A549 (cell line): ENCODE results near the gene AFAP1.

ENCODE experiments used
- RAD21 ChIP-seq, 2 experiments: fragments of >200 bp in 1 of 2; sonication (Bioruptor Twin) in 1 of 2; formaldehyde crosslinking in 1 of 2; IDR thresholded peaks in 1 of 2; conservative IDR thresholded peaks in 1 of 2; 2 replicates in 1 of 2; 3 replicates in 1 of 2; pipeline ENCODE4 v1.6.1; 2012 to 2018; ENCODE audit warnings: inconsistent platforms in 1 of 2
- TP53 ChIP-seq: fragments of 250-450 bp; sonication (Bioruptor Pico); IDR thresholded peaks from 2 replicates; pipeline ENCODE4 v1.5.0; 2021; ENCODE audit warnings: mild to moderate bottlenecking, moderate library complexity
- TF ChIP-seq, protein P1 (sequence below): fragments of >200 bp; sonication (Bioruptor Twin); formaldehyde crosslinking; IDR thresholded peaks from 3 replicates; pipeline ENCODE4 v1.5.1; 2016
- TF ChIP-seq, protein P2 (sequence below): fragments of 200-600 bp; sonication (generic); IDR thresholded peaks from 2 replicates; pipeline ENCODE4 v1.6.1; 2016; ENCODE audit warnings: antibody characterized with exemption, mild to moderate bottlenecking, moderate library complexity

DNA sequence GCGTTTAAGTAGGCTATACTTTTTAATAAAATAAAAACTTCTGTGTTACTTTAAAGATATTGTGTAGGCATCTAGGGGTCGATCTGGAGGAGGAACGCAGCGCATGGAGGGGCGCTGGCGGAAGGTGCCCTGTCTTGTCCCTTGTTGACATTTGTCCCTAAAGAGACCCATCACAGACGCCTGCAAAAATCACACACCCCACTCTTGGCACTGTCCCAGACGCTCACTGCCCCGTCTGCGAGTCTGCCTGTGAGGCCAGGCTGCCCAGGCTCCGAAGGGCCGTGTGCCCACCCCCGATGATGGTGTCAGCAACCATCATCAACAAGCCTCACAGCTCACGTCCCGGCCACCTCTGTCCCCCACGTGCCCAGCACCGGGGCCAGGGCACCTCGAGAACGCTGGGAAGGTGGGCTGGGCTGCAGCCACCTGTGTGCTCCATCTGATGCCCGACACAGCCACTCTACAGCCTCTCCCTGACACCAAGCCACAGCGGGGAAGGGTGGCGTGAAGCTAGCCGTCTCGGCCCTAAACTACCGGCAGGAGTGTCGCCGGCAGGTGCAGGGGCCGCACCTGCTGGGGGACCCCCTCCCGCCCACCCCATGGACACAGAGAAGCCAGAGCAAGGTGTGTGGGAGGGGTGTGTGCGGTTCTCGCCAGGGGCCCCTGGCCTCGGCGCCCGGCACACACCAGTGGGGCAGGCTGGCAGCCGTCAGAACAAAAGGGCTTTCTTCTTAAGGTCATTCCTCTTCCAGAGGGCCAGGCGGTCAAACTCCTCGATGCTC is 26.8 kb upstream of the AFAP1 start:
- TF ChIP-seq, protein P1, sequence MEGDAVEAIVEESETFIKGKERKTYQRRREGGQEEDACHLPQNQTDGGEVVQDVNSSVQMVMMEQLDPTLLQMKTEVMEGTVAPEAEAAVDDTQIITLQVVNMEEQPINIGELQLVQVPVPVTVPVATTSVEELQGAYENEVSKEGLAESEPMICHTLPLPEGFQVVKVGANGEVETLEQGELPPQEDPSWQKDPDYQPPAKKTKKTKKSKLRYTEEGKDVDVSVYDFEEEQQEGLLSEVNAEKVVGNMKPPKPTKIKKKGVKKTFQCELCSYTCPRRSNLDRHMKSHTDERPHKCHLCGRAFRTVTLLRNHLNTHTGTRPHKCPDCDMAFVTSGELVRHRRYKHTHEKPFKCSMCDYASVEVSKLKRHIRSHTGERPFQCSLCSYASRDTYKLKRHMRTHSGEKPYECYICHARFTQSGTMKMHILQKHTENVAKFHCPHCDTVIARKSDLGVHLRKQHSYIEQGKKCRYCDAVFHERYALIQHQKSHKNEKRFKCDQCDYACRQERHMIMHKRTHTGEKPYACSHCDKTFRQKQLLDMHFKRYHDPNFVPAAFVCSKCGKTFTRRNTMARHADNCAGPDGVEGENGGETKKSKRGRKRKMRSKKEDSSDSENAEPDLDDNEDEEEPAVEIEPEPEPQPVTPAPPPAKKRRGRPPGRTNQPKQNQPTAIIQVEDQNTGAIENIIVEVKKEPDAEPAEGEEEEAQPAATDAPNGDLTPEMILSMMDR, result no peak
- TF ChIP-seq, protein P2, sequence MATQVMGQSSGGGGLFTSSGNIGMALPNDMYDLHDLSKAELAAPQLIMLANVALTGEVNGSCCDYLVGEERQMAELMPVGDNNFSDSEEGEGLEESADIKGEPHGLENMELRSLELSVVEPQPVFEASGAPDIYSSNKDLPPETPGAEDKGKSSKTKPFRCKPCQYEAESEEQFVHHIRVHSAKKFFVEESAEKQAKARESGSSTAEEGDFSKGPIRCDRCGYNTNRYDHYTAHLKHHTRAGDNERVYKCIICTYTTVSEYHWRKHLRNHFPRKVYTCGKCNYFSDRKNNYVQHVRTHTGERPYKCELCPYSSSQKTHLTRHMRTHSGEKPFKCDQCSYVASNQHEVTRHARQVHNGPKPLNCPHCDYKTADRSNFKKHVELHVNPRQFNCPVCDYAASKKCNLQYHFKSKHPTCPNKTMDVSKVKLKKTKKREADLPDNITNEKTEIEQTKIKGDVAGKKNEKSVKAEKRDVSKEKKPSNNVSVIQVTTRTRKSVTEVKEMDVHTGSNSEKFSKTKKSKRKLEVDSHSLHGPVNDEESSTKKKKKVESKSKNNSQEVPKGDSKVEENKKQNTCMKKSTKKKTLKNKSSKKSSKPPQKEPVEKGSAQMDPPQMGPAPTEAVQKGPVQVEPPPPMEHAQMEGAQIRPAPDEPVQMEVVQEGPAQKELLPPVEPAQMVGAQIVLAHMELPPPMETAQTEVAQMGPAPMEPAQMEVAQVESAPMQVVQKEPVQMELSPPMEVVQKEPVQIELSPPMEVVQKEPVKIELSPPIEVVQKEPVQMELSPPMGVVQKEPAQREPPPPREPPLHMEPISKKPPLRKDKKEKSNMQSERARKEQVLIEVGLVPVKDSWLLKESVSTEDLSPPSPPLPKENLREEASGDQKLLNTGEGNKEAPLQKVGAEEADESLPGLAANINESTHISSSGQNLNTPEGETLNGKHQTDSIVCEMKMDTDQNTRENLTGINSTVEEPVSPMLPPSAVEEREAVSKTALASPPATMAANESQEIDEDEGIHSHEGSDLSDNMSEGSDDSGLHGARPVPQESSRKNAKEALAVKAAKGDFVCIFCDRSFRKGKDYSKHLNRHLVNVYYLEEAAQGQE, result no peak
- no peak for TF ChIP-seq TP53 (CRISPR knock-in tag)
- no peak for TF ChIP-seq RAD21 (conservative IDR thresholded peaks at IDR 0.05 in 1 of 2, IDR thresholded peaks at IDR 0.05 in 1 of 2)
